Measurements from ENCODE around the gene UTS2R. TPM values are rescaled to one million over a fixed set of nuclear protein-coding genes. Genes with fewer than 3 reads are reported as not detected.

UTS2R gene
- total RNA-seq, 1 donor from 2014 or later, result not detected

Other genes starting within 250 kb of the UTS2R start
- 63.4 TPM for gene CCDC57, start 158.9 kb upstream of the UTS2R start, total RNA-seq
- 81.9 TPM for gene SLC16A3, start 142.7 kb upstream of the UTS2R start, total RNA-seq
- 146 TPM for gene CSNK1D, start 98.1 kb upstream of the UTS2R start, total RNA-seq
- 7.1 TPM for gene CD7, start 54.2 kb upstream of the UTS2R start, total RNA-seq
- gene SECTM1, start 38.0 kb upstream of the UTS2R start, total RNA-seq, result 44.5 TPM
- gene TEX19, start 12.5 kb upstream of the UTS2R start, total RNA-seq, result not detected
- gene HEXD, start 46.6 kb downstream of the UTS2R start, total RNA-seq, result 60.2 TPM
- gene OGFOD3, start 46.8 kb downstream of the UTS2R start, total RNA-seq, result 27.1 TPM
- 132 TPM for gene CYBC1, start 79.0 kb downstream of the UTS2R start, total RNA-seq
- gene NARF, start 87.0 kb downstream of the UTS2R start, total RNA-seq, result 54.9 TPM
- gene FOXK2, start 148.0 kb downstream of the UTS2R start, total RNA-seq, result 60.1 TPM